Measurements from ENCODE around the gene TMA7. TPM values are rescaled to one million over a fixed set of nuclear protein-coding genes. Genes with fewer than 3 reads are reported as not detected.
A peak's percentile ranks its signal among the peaks of the same experiment; 100 is the strongest.

TMA7 gene
- total and polyA plus RNA-seq, 9 of the 15 experiments (the other 6 are each of a cell fraction or from before 2014, with no cell fraction given) = 209 to 1,003 (median 486) TPM

- no peak for TF ChIP-seq TOE1 (IDR thresholded peaks at IDR 0.05; ENCODE audit: borderline replicate concordance)
- TF ChIP-seq TOE1 (CRISPR knock-in tag; IDR thresholded peaks at IDR 0.05; ENCODE audit: borderline replicate concordance, low read depth) = no peak
- TF ChIP-seq NFE2L1 (tag; IDR thresholded peaks at IDR 0.05; ENCODE audit: borderline replicate concordance, low read depth) = peak; percentile 20; the same call in 1 of the 2 replicates
- no peak for TF ChIP-seq PPARD (CRISPR knock-in tag; IDR thresholded peaks at IDR 0.05)
- TF ChIP-seq ZNF263 (CRISPR knock-in tag; IDR thresholded peaks at IDR 0.05; ENCODE audit: borderline replicate concordance) = no peak
- TF ChIP-seq TBL1XR1 (IDR thresholded peaks at IDR 0.05; ENCODE audit: low read length in 2 of 2) = no peak
- TF ChIP-seq RBM34 (IDR thresholded peaks at IDR 0.05; ENCODE audit: borderline replicate concordance, insufficient read depth, low read length) = no peak
- TF ChIP-seq NR2F6 (CRISPR knock-in tag; IDR thresholded peaks at IDR 0.05) = no peak
- no peak for TF ChIP-seq FUS (optimal IDR thresholded peaks at IDR 0.05; ENCODE audit: low read depth, low read length)
- no peak for TF ChIP-seq ZNF695 (CRISPR knock-in tag; IDR thresholded peaks at IDR 0.05)
- TF ChIP-seq ZNF354B (CRISPR knock-in tag; IDR thresholded peaks at IDR 0.05) = no peak
- TF ChIP-seq TCFL5 (CRISPR knock-in tag; conservative IDR thresholded peaks at IDR 0.05) = no peak
- no peak for TF ChIP-seq PML (IDR thresholded peaks at IDR 0.05; ENCODE audit: low read length)
- TF ChIP-seq ZC3H8 (IDR thresholded peaks at IDR 0.05) = no peak
- no peak for TF ChIP-seq RAD51 (IDR thresholded peaks at IDR 0.05; ENCODE audit: borderline replicate concordance, low read depth)
- 0 out of 2 replicates have a peak, but pooled peaks have one; percentile 15 for TF ChIP-seq HDGF (IDR thresholded peaks at IDR 0.05)
- no peak for TF ChIP-seq SRF (CRISPR knock-in tag; IDR thresholded peaks at IDR 0.05)
- TF ChIP-seq, protein P1, sequence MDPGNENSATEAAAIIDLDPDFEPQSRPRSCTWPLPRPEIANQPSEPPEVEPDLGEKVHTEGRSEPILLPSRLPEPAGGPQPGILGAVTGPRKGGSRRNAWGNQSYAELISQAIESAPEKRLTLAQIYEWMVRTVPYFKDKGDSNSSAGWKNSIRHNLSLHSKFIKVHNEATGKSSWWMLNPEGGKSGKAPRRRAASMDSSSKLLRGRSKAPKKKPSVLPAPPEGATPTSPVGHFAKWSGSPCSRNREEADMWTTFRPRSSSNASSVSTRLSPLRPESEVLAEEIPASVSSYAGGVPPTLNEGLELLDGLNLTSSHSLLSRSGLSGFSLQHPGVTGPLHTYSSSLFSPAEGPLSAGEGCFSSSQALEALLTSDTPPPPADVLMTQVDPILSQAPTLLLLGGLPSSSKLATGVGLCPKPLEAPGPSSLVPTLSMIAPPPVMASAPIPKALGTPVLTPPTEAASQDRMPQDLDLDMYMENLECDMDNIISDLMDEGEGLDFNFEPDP (CRISPR knock-in tag; IDR thresholded peaks at IDR 0.05) = no peak
- no peak for TF ChIP-seq KAT2B (IDR thresholded peaks at IDR 0.05; ENCODE audit: low read depth, low read length)
- no peak for TF ChIP-seq TAF15 (IDR thresholded peaks at IDR 0.05; ENCODE audit: low read depth, low read length)
- TF ChIP-seq USF1 (CRISPR knock-in tag; IDR thresholded peaks at IDR 0.05) = peak; percentile 67
- TF ChIP-seq CREB1 (IDR thresholded peaks at IDR 0.05) = no peak
- TF ChIP-seq CREB1 (CRISPR knock-in tag; IDR thresholded peaks at IDR 0.05) = no peak
- TF ChIP-seq, protein P2, sequence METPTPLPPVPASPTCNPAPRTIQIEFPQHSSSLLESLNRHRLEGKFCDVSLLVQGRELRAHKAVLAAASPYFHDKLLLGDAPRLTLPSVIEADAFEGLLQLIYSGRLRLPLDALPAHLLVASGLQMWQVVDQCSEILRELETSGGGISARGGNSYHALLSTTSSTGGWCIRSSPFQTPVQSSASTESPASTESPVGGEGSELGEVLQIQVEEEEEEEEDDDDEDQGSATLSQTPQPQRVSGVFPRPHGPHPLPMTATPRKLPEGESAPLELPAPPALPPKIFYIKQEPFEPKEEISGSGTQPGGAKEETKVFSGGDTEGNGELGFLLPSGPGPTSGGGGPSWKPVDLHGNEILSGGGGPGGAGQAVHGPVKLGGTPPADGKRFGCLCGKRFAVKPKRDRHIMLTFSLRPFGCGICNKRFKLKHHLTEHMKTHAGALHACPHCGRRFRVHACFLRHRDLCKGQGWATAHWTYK (CRISPR knock-in tag; IDR thresholded peaks at IDR 0.05) = no peak
These were observed 25.7 kb downstream of the TMA7 start (continued) for GRCh38 chr3:48465531-48466378.

Data from K562 (cell line).